Naive thymus-derived CD4-positive, alpha-beta T cell (primary cell): ENCODE data around the gene CFAP54. TPM values are rescaled to one million over a fixed set of nuclear protein-coding genes. Genes with fewer than 3 reads are reported as not detected.

Experiments
- ATAC-seq: fragments of 150-1000 bp; cut with Tn5 transposase; 2 replicates; pipeline ENCODE4 v1.10.0; 2021; ENCODE audit warnings: mild to moderate bottlenecking, moderate library complexity
- CTCF ChIA-PET: fragments of 350-600 bp; sonication (Branson Sonifier 250); formaldehyde crosslinking; loops from one replicate; lab custom pipeline; 2021; ENCODE audit warnings: antibody characterized with exemption; lab: Charles Lee
- POLR2A ChIA-PET: fragments of 350-600 bp; sonication (Branson Sonifier 250); formaldehyde crosslinking; loops from one replicate; lab custom pipeline; 2021; ENCODE audit warnings: antibody characterized with exemption, inconsistent platforms; lab: Charles Lee
- DNase-seq, 9 donors: peaks; one replicate each; pipeline versions ENCODE4 v3.0.0 to v3.0.0-alpha.2; 2020 to 2022; ENCODE audit warnings: mixed read lengths in 1 of 9
- H3K27ac ChIP-seq: one replicate; pipeline ENCODE4 v1.7.0; 2013; ENCODE audit warnings: mild to moderate bottlenecking, low read depth, low read length, moderate library complexity
- H3K27me3 ChIP-seq, 2 donors: one replicate each; pipeline ENCODE4 v1.7.0; 2013; ENCODE audit warnings: low read length in 2 of 2, mild to moderate bottlenecking in 2 of 2, moderate library complexity in 2 of 2; ENCODE audit not compliant: control insufficient read depth in 2 of 2, insufficient read depth in 2 of 2
- H3K36me3 ChIP-seq, 3 experiments: 1 replicate in 2 of 3; 2 replicates in 1 of 3; pipeline ENCODE4 v1.7.0; 2013; ENCODE audit warnings: low read length in 3 of 3, mild to moderate bottlenecking in 3 of 3, moderate library complexity in 1 of 3; ENCODE audit not compliant: insufficient read depth in 3 of 3, control insufficient read depth in 2 of 3
- H3K4me1 ChIP-seq, 2 donors: one replicate each; pipeline ENCODE4 v1.7.0; 2013; ENCODE audit warnings: low read length in 2 of 2, mild to moderate bottlenecking in 2 of 2, moderate library complexity in 1 of 2; ENCODE audit not compliant: control insufficient read depth in 2 of 2, insufficient read depth in 2 of 2
- H3K4me3 ChIP-seq: 2 replicates; pipeline ENCODE4 v1.7.0; 2013; ENCODE audit warnings: mild to moderate bottlenecking, low read length
- H3K9me3 ChIP-seq, 3 experiments: 1 replicate in 2 of 3; 2 replicates in 1 of 3; pipeline ENCODE4 v1.7.0; 2013; ENCODE audit warnings: low read length in 3 of 3; ENCODE audit not compliant: control insufficient read depth in 2 of 3
- H3K27ac Mint-ChIP-seq, 9 donors: one replicate each; pipeline ENCODE4 v1.8.0; 2020 to 2022; ENCODE audit warnings: mixed read lengths in 9 of 9, mild to moderate bottlenecking in 8 of 9, moderate library complexity in 5 of 9, inconsistent platforms in 2 of 9
- H3K27me3 Mint-ChIP-seq, 5 donors: one replicate each; pipeline ENCODE4 v1.8.0; 2021 to 2022; ENCODE audit warnings: mixed read lengths in 5 of 5, mild to moderate bottlenecking in 1 of 5
- H3K36me3 Mint-ChIP-seq, 5 donors: one replicate each; pipeline ENCODE4 v1.8.0; 2020 to 2022; ENCODE audit warnings: mixed read lengths in 5 of 5, mild to moderate bottlenecking in 3 of 5, inconsistent platforms in 1 of 5
- H3K4me1 Mint-ChIP-seq, 7 donors: one replicate each; pipeline ENCODE4 v1.8.0; 2020 to 2022; ENCODE audit warnings: mixed read lengths in 7 of 7, mild to moderate bottlenecking in 3 of 7, inconsistent platforms in 1 of 7
- H3K4me3 Mint-ChIP-seq, 10 donors: one replicate each; pipeline ENCODE4 v1.8.0; 2020 to 2022; ENCODE audit warnings: mild to moderate bottlenecking in 10 of 10, mixed read lengths in 10 of 10, moderate library complexity in 6 of 10, inconsistent platforms in 2 of 10
- H3K9me3 Mint-ChIP-seq, 11 donors: one replicate each; pipeline ENCODE4 v1.8.0; 2020 to 2022; ENCODE audit warnings: mixed read lengths in 11 of 11, mild to moderate bottlenecking in 4 of 11, inconsistent platforms in 1 of 11, moderate library complexity in 1 of 11
- intact Hi-C, 2 donors: fragments of 100-400 bp; cut with micrococcal nuclease; formaldehyde crosslinking; loops; one replicate each; pipeline ENCODE4 v1.15.1; 2023
- polyA plus RNA-seq, 2 donors: library from polyadenylated mRNA; unstranded; fragments of 300-500 nt; fragmentation: Illumina TruSeq; gene quantifications; one replicate each; pipeline ENCODE4 v1.2.3, GENCODE V29; 2021
- total RNA-seq, 6 experiments: library from RNA in 5 of 6; stranded (reverse) in 5 of 6; gene quantifications; 1 replicate in 5 of 6; 2 replicates in 1 of 6; pipeline ENCODE4 v1.2.3 and lab custom pipeline; 2021 to 2026

The CFAP54 gene
- total and polyA plus RNA-seq, 7 experiments from 2014 or later = 0.07 to 0.93 (median 0.27) TPM; not detected in 1

DNA sequence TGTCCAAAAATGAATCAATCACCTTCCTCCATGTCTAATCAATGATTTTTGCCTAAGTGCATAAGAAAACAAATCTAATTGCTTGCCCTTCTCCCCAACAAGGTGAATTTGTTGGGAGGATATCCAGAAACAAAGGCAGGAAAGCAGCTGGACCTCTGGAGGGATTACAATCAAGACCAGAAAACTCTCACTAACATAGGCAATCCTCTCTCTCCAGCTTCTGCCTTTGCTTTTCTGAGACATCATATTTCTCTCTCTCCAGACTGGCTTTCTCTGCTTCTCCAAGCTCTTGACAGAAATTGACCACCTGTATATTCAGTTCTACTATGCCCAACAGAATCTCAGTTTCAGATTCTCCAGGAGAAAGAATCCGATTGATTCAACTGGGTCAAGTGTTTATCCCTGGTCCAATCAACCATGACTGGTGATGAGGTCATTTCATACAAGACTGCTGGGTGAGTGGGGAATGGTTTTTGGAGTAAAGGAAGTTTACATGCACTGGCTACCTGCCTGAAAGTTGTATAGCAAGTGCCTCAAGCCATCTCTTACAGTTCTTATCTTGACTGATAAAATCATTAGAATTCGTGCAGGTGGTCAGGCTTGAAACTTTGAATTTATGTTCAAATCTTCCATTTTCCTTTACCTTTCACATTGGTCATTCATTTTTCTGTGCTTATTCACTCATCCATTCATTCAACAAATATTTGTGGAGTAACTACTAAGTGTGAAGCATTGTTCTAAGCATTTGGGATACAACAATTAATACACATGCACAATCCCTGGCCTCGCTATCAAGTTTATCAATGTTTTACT is 22.2 kb upstream of the CFAP54 start:
- Histone ChIP-seq H3K4me1 (no peaks in the 10 kb centered on the region), H3K4me3 (no peak overlapping the region), H3K36me3 (no peaks in the 10 kb centered on the region), H3K9me3 (no peaks in the 10 kb centered on the region), H3K27ac (no peak overlapping the region), H3K27me3 (no peaks in the 10 kb centered on the region)
- Mint-ChIP-seq H3K27me3 (peaks cover 0 to 4% (median 0%) of the 10 kb centered on the region in 5 donors), H3K36me3 (peaks cover 3 to 7% (median 5%) of the 10 kb centered on the region in 5 donors), H3K4me1 (peaks cover 0 to 6% (median 0%) of the 10 kb centered on the region in 7 donors), H3K27ac (no peak overlapping the region), H3K4me3 (no peak overlapping the region), H3K9me3 (peaks cover 0 to 12% (median 7%) of the 10 kb centered on the region in 11 donors)
- intact Hi-C loops = no loop called here
- DNase-seq (no peak), ATAC-seq (no peak)
- ChIA-PET POLR2A (interaction anchor here (0.8 kb wide), 1 partner anchor 38 kb away, joined by 3 read pairs; no protein-coding TSS in a partner anchor), CTCF (interaction anchor here (1.7 kb wide), 1 partner anchor 22 kb away, joined by 5 read pairs; the partner anchor contains the start of gene CFAP54)

DNA sequence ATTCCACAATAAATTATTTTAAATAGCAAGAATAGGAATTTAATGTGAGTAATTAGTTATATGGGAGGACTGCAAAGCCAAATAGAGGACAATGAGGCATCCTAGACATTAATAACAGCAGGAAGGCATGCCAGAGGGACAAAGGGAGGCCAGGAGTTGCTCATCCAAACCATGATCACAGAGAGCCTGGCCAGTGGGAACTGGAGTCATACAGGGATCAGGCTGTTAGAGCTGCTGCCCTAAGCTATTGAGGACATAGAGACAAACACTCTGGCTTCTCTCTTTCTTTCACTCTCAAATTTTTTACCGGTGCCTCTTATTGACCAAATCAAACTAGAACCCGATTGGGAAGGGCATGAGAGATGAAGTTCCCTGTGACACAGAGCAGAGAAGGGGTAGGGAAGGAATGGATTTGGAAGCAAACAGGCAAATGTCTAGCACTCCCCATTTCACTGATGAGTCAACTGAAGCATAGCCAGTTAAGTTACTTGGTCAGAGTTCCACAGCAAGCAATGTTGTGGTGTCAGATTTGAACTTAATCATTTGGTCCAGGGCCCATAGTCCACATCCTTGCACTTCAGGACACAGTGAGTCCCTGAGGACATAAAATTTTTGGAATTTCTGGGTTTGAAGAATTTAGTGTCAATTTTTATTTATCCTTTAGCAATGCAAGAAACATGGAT is 17.9 kb upstream of the CFAP54 start:
- no peaks in the 10 kb centered on the region for H3K4me1 ChIP-seq
- Mint-ChIP-seq H3K9me3 (peaks cover 0 to 12% (median 7%) of the 10 kb centered on the region in 11 donors), H3K27ac (no peak overlapping the region), H3K27me3 (peaks cover 0 to 5% (median 0%) of the 10 kb centered on the region in 5 donors), H3K4me3 (no peak overlapping the region), H3K4me1 (peaks cover 0 to 12% (median 3%) of the 10 kb centered on the region in 7 donors), H3K36me3 (peaks cover 3 to 7% (median 5%) of the 10 kb centered on the region in 5 donors)
- DNase-seq (no peak), ATAC-seq (no peak)
- ChIA-PET CTCF (no interaction called here), POLR2A (no interaction called here)
- intact Hi-C loops = no loop called here
- H3K9me3 ChIP-seq = no peaks in the 10 kb centered on the region
- no peak overlapping the region for H3K4me3 ChIP-seq
- H3K27ac ChIP-seq = no peak overlapping the region
- no peaks in the 10 kb centered on the region for H3K36me3 ChIP-seq
- no peaks in the 10 kb centered on the region for H3K27me3 ChIP-seq

- intact Hi-C loops = no loop called here
- Histone ChIP-seq H3K27me3 (no peaks in the 10 kb centered on the region), H3K4me1 (no peaks in the 10 kb centered on the region), H3K9me3 (no peaks in the 10 kb centered on the region), H3K36me3 (no peaks in the 10 kb centered on the region), H3K27ac (no peak overlapping the region), H3K4me3 (no peak overlapping the region)
- ATAC-seq (no peak), DNase-seq (no peak)
- Mint-ChIP-seq H3K9me3 (peaks cover 0 to 12% (median 7%) of the 10 kb centered on the region in 11 donors), H3K4me3 (no peak overlapping the region), H3K27ac (no peak overlapping the region), H3K27me3 (peaks cover 0 to 4% (median 0%) of the 10 kb centered on the region in 5 donors), H3K36me3 (peaks cover 3 to 7% (median 5%) of the 10 kb centered on the region in 5 donors), H3K4me1 (peaks cover 0 to 12% (median 0%) of the 10 kb centered on the region in 7 donors)
- POLR2A ChIA-PET = no interaction called here
- CTCF ChIA-PET = no interaction called here
These were observed 17.0 kb upstream of the CFAP54 start for GRCh38 chr12:96472384-96472783.

GRCh38 chr12:96473394-96474093 is 15.8 kb upstream of the CFAP54 start:
- POLR2A ChIA-PET = no interaction called here
- CTCF ChIA-PET = no interaction called here

GRCh38 chr12:96474206-96474605 is 15.2 kb upstream of the CFAP54 start:
- H3K27ac ChIP-seq = no peak overlapping the region
- peaks cover 0 to 12% (median 0%) of the 10 kb centered on the region in 7 donors for H3K4me1 Mint-ChIP-seq
- no peaks in the 10 kb centered on the region for H3K4me1 ChIP-seq
- no peak for DNase-seq
- no peak for ATAC-seq
- H3K27ac Mint-ChIP-seq = peak overlapping the region in 1 of 9 donors; percentile 48
- peaks cover 0 to 7% (median 5%) of the 10 kb centered on the region in 5 donors for H3K36me3 Mint-ChIP-seq
- no peaks in the 10 kb centered on the region for H3K36me3 ChIP-seq
- no peak overlapping the region for H3K4me3 ChIP-seq
- ChIA-PET POLR2A (no interaction called here), CTCF (no interaction called here)
- peaks cover 0 to 9% (median 7%) of the 10 kb centered on the region in 11 donors for H3K9me3 Mint-ChIP-seq
- H3K27me3 Mint-ChIP-seq = peaks cover 0 to 4% (median 0%) of the 10 kb centered on the region in 5 donors
- no peaks in the 10 kb centered on the region for H3K27me3 ChIP-seq
- H3K9me3 ChIP-seq = no peaks in the 10 kb centered on the region
- H3K4me3 Mint-ChIP-seq = no peak overlapping the region
- intact Hi-C loops = no loop called here

More at GRCh38 chr12:96473394-96474093, 15.8 kb upstream of the CFAP54 start:
- Histone ChIP-seq H3K27me3 (no peaks in the 10 kb centered on the region), H3K4me3 (no peak overlapping the region), H3K9me3 (no peaks in the 10 kb centered on the region), H3K4me1 (no peaks in the 10 kb centered on the region), H3K36me3 (no peaks in the 10 kb centered on the region), H3K27ac (no peak overlapping the region)
- intact Hi-C loops = no loop called here
- Mint-ChIP-seq H3K36me3 (peaks cover 3 to 7% (median 5%) of the 10 kb centered on the region in 5 donors), H3K27me3 (peaks cover 0 to 4% (median 0%) of the 10 kb centered on the region in 5 donors), H3K9me3 (peaks cover 0 to 12% (median 7%) of the 10 kb centered on the region in 11 donors), H3K4me3 (no peak overlapping the region), H3K27ac (no peak overlapping the region), H3K4me1 (peaks cover 0 to 12% (median 0%) of the 10 kb centered on the region in 7 donors)
- peak; percentile 80 for ATAC-seq
- no peak for DNase-seq

GRCh38 chr12:96478011-96478410 is 11.4 kb upstream of the CFAP54 start:
- H3K27me3 Mint-ChIP-seq = peaks cover 0 to 7% (median 0%) of the 10 kb centered on the region in 5 donors
- H3K4me3 Mint-ChIP-seq = no peak overlapping the region
- H3K27ac Mint-ChIP-seq = no peak overlapping the region
- Histone ChIP-seq H3K4me3 (no peak overlapping the region), H3K9me3 (no peaks in the 10 kb centered on the region), H3K36me3 (no peaks in the 10 kb centered on the region), H3K4me1 (no peaks in the 10 kb centered on the region), H3K27me3 (no peaks in the 10 kb centered on the region), H3K27ac (no peak overlapping the region)
- no peak for ATAC-seq
- CTCF ChIA-PET = interaction anchor here (0.6 kb wide), 1 partner anchor 87 kb away, joined by 4 read pairs; no protein-coding TSS in a partner anchor
- peaks cover 0 to 4% (median 0%) of the 10 kb centered on the region in 11 donors for H3K9me3 Mint-ChIP-seq
- POLR2A ChIA-PET = no interaction called here
- no peak for DNase-seq
- H3K4me1 Mint-ChIP-seq = peaks cover 0 to 12% (median under 1%) of the 10 kb centered on the region in 7 donors
- intact Hi-C loops = no loop called here
- H3K36me3 Mint-ChIP-seq = peaks cover 0 to 2% (median 0%) of the 10 kb centered on the region in 5 donors
